Measurements from ENCODE around the gene SCYGR5. TPM values are rescaled to one million over a fixed set of nuclear protein-coding genes. Genes with fewer than 3 reads are reported as not detected.

The SCYGR5 gene
- total and polyA plus RNA-seq, 11 donors, result not detected

- DNase-seq (no peak), ATAC-seq (no peak)
- Histone ChIP-seq H3K4me3 (no peak overlapping the region), H3K4me1 (no peaks in the 10 kb centered on the region), H3K27me3 (no peaks in the 10 kb centered on the region), H3K9me3 (no peaks in the 10 kb centered on the region), H3K36me3 (no peaks in the 10 kb centered on the region), H3K27ac (no peak overlapping the region)
- TF ChIP-seq POLR2A (IDR thresholded peaks at IDR 0.05) (no peak), CTCF (IDR thresholded peaks at IDR 0.05) (no peak)
- intact Hi-C loops (cut with DNase I), result no loop called here
- WGBS, 4 donors, result 56 to 64% (median 63%) methylated on average over 5 of the region's 5 CpGs
These were observed 7.9 kb downstream of the SCYGR5 start for GRCh38 chr2:227674485-227674884.

GRCh38 chr2:227677928-227678327, 11.3 kb downstream of the SCYGR5 start:
- Histone ChIP-seq H3K36me3 (no peaks in the 10 kb centered on the region), H3K27ac (no peak overlapping the region), H3K4me1 (no peaks in the 10 kb centered on the region), H3K27me3 (no peaks in the 10 kb centered on the region), H3K9me3 (no peaks in the 10 kb centered on the region), H3K4me3 (no peak overlapping the region)
- intact Hi-C loops (cut with DNase I), result no loop called here
- 94 to 95% (median 94%) methylated on average over 3 of the region's 3 CpGs for WGBS, 4 donors
- ATAC-seq (no peak), DNase-seq (no peak)
- no peak for TF ChIP-seq POLR2A (IDR thresholded peaks at IDR 0.05)
- no peak for TF ChIP-seq CTCF (IDR thresholded peaks at IDR 0.05)

GRCh38 chr2:227684258-227684657, 17.7 kb downstream of the SCYGR5 start:
- TF ChIP-seq POLR2A (IDR thresholded peaks at IDR 0.05) (no peak), CTCF (IDR thresholded peaks at IDR 0.05) (no peak)
- DNase-seq, result no peak
- WGBS, 4 donors, result 77 to 85% (median 80%) methylated on average over 5 of the region's 5 CpGs
- H3K27me3 ChIP-seq, result peaks cover 0 to 6% (median 0%) of the 10 kb centered on the region in 9 donors
- no peaks in the 10 kb centered on the region for H3K9me3 ChIP-seq
- no peak for ATAC-seq
- no peaks in the 10 kb centered on the region for H3K4me1 ChIP-seq
- no peaks in the 10 kb centered on the region for H3K36me3 ChIP-seq
- intact Hi-C loops (cut with DNase I), result no loop called here
- H3K4me3 ChIP-seq, result no peak overlapping the region
- no peak overlapping the region for H3K27ac ChIP-seq

- Histone ChIP-seq H3K27ac (no peak overlapping the region), H3K4me1 (no peaks in the 10 kb centered on the region), H3K4me3 (no peak overlapping the region), H3K36me3 (no peaks in the 10 kb centered on the region), H3K27me3 (peaks cover 0 to 6% (median 0%) of the 10 kb centered on the region in 9 donors), H3K9me3 (no peaks in the 10 kb centered on the region)
- TF ChIP-seq POLR2A (IDR thresholded peaks at IDR 0.05) (no peak), CTCF (IDR thresholded peaks at IDR 0.05) (no peak)
- no peak for DNase-seq
- ATAC-seq, result peak in 2 of 4 donors; percentile 29 to 41
- WGBS, 4 donors, result 52 to 84% (median 75%) methylated on average over 3 of the region's 3 CpGs
- intact Hi-C loops (cut with DNase I), result no loop called here
These were observed 20.6 kb downstream of the SCYGR5 start for GRCh38 chr2:227687189-227687588.

Measured in heart left ventricle (tissue), 16 donors.